Endothelial cell of umbilical vein (primary cell): ENCODE data around the gene PARS2.

Experiments used
- GATA2 ChIP-seq: IDR thresholded peaks from 2 replicates; pipeline ENCODE4 v1.7.0; 2011; ENCODE audit warnings: low read depth, mild to moderate bottlenecking, moderate library complexity, mixed read lengths, low read length; ENCODE audit not compliant: insufficient read length, insufficient read depth
- POLR2A ChIP-seq: IDR thresholded peaks from 2 replicates; pipeline ENCODE4 v1.6.1; 2012; ENCODE audit warnings: low read depth, mild to moderate bottlenecking, control low read depth, low read length

GRCh38 chr1:54764133-54764921, at the start of gene PARS2:
- TF ChIP-seq POLR2A = peak; percentile 72
- no peak for TF ChIP-seq GATA2
